A549 (cell line): ENCODE results near the gene ZNF764. TPM values are rescaled to one million over a fixed set of nuclear protein-coding genes. Genes with fewer than 3 reads are reported as not detected.
A peak's percentile ranks its signal among the peaks of the same experiment; 100 is the strongest.

Experiments used
- ATAC-seq, 2 experiments: fragments of 200-7000 bp in 1 of 2; fragments of >200 bp in 1 of 2; cut with Nextera tagmentation in 1 of 2; cut with Tn5 transposase in 1 of 2; 3 replicates each; pipeline versions ENCODE4 v1.8.0 to v1.9.1; 2018 to 2020; ENCODE audit warnings: mild to moderate bottlenecking in 1 of 2, moderate library complexity in 1 of 2
- CTCF ChIA-PET: fragments of 300-600 bp; sonication (Branson Sonifier 250); formaldehyde crosslinking; extraction: SDS; loops from one replicate; lab custom pipeline; 2021; ENCODE audit warnings: antibody characterized with exemption, inconsistent platforms; lab: Yijun Ruan, JAX
- POLR2A ChIA-PET: fragments of 350-600 bp; formaldehyde crosslinking; extraction: SDS; loops from one replicate; lab custom pipeline; 2021; ENCODE audit warnings: antibody characterized with exemption, inconsistent platforms; lab: Yijun Ruan, JAX
- DNase-seq, 2 experiments: peaks; one replicate each; pipeline versions ENCODE4 v3.0.0 to v3.0.0-alpha.2; 2011 to 2016; ENCODE audit warnings: low read depth in 1 of 2, low spot score in 1 of 2
- FAIRE-seq: peaks from 2 replicates; lab custom pipeline; 2011; peaks lifted over from hg19 to GRCh38; lab: Jason Lieb, UNC
- H3K27ac ChIP-seq, 2 experiments: fragments of >200 bp; sonication (Bioruptor Twin); formaldehyde crosslinking; 3 replicates each; pipeline ENCODE4 v1.5.1; 2016 to 2017
- H3K4me1 ChIP-seq: fragments of >200 bp; sonication (Bioruptor Twin); formaldehyde crosslinking; 3 replicates; pipeline ENCODE4 v1.6.1; 2016
- H3K4me2 ChIP-seq: fragments of >200 bp; sonication (Bioruptor Twin); formaldehyde crosslinking; 3 replicates; pipeline ENCODE4 v1.6.1; 2016
- H3K4me3 ChIP-seq: fragments of >200 bp; sonication (Bioruptor Twin); formaldehyde crosslinking; 3 replicates; pipeline ENCODE4 v1.5.1; 2016
- H3K9me3 ChIP-seq: fragments of >200 bp; sonication (Bioruptor Twin); formaldehyde crosslinking; 3 replicates; pipeline ENCODE4 v1.6.1; 2016
- BHLHE40 ChIP-seq: IDR thresholded peaks from 2 replicates; pipeline ENCODE4 v1.6.1; 2012; ENCODE audit warnings: low read depth, low read length, inconsistent platforms
- CBX8 ChIP-seq: fragments of 200-600 bp; sonication (generic); IDR thresholded peaks from 2 replicates; pipeline ENCODE4 v1.6.1; 2016
- CHD2 ChIP-seq: fragments of 150-350 bp; IDR thresholded peaks from 2 replicates; pipeline ENCODE4 v1.6.1; 2014; ENCODE audit warnings: low read length; ENCODE audit not compliant: partially characterized antibody
- CHD4 ChIP-seq: fragments of 200-600 bp; sonication (generic); IDR thresholded peaks from 2 replicates; pipeline ENCODE4 v1.6.1; 2016; ENCODE audit warnings: antibody characterized with exemption, mild to moderate bottlenecking, borderline replicate concordance
- EHF ChIP-seq: fragments of 250-450 bp; sonication (Bioruptor Pico); IDR thresholded peaks from 2 replicates; pipeline ENCODE4 v1.5.0; 2020; ENCODE audit warnings: mild to moderate bottlenecking
- EP300 ChIP-seq, 2 experiments: fragments of >200 bp; sonication (Bioruptor Twin); formaldehyde crosslinking; IDR thresholded peaks; 2 replicates in 1 of 2; 3 replicates in 1 of 2; pipeline ENCODE4 v1.6.1; 2016 to 2017
- FOSL2 ChIP-seq, 2 experiments: fragments of 450-650 bp in 1 of 2; fragments of >200 bp in 1 of 2; sonication (Bioruptor Twin) in 1 of 2; formaldehyde crosslinking; IDR thresholded peaks; 2 replicates each; pipeline versions ENCODE4 v1.5.0 to v1.6.1; 2016 to 2020; ENCODE audit warnings: mild to moderate bottlenecking in 1 of 2, moderate library complexity in 1 of 2
- GATA3 ChIP-seq: IDR thresholded peaks from 2 replicates; pipeline ENCODE4 v1.6.1; 2012; ENCODE audit warnings: borderline replicate concordance
- HDAC2 ChIP-seq: fragments of 200-600 bp; sonication (generic); IDR thresholded peaks from 2 replicates; pipeline ENCODE4 v1.6.1; 2016
- HOXA7 ChIP-seq: fragments of 250-450 bp; sonication (Bioruptor Pico); IDR thresholded peaks from 2 replicates; pipeline ENCODE4 v1.5.0; 2020; ENCODE audit warnings: mild to moderate bottlenecking, moderate library complexity
- HOXB5 ChIP-seq: fragments of 250-450 bp; sonication (Bioruptor Pico); IDR thresholded peaks from 2 replicates; pipeline ENCODE4 v1.5.0; 2020; ENCODE audit warnings: mild to moderate bottlenecking, moderate library complexity
- JUNB ChIP-seq: fragments of >200 bp; sonication (Bioruptor Twin); formaldehyde crosslinking; IDR thresholded peaks from 2 replicates; pipeline ENCODE4 v1.6.1; 2016
- MAFK ChIP-seq: fragments of 450-650 bp; IDR thresholded peaks from 2 replicates; pipeline ENCODE4 v1.6.1; 2014; ENCODE audit not compliant: partially characterized antibody
- MAZ ChIP-seq: fragments of 150-350 bp; IDR thresholded peaks from 2 replicates; pipeline ENCODE4 v1.6.1; 2014; ENCODE audit warnings: antibody characterized with exemption, low read depth, low read length, borderline replicate concordance
- NFE2L2 ChIP-seq: fragments of 150-350 bp; conservative IDR thresholded peaks from 2 replicates; pipeline ENCODE4 v1.6.1; 2014; ENCODE audit warnings: low read length
- POLR2AphosphoS2 ChIP-seq: conservative IDR thresholded peaks from 2 replicates; pipeline ENCODE4 v1.6.1; 2012; ENCODE audit warnings: low read length, improper control_type of control experiment, inconsistent platforms
- RAD21 ChIP-seq, 2 experiments: fragments of >200 bp in 1 of 2; sonication (Bioruptor Twin) in 1 of 2; formaldehyde crosslinking in 1 of 2; IDR thresholded peaks in 1 of 2; conservative IDR thresholded peaks in 1 of 2; 2 replicates in 1 of 2; 3 replicates in 1 of 2; pipeline ENCODE4 v1.6.1; 2012 to 2018; ENCODE audit warnings: inconsistent platforms in 1 of 2
- RNF2 ChIP-seq: fragments of 200-600 bp; sonication (generic); IDR thresholded peaks from 2 replicates; pipeline ENCODE4 v1.6.1; 2016; ENCODE audit warnings: low read depth, mild to moderate bottlenecking, antibody characterized with exemption, moderate library complexity, borderline replicate concordance
- TP53 ChIP-seq: fragments of 250-450 bp; sonication (Bioruptor Pico); IDR thresholded peaks from 2 replicates; pipeline ENCODE4 v1.5.0; 2021; ENCODE audit warnings: mild to moderate bottlenecking, moderate library complexity
- ZFP36 ChIP-seq: fragments of 450-650 bp; IDR thresholded peaks from 2 replicates; pipeline ENCODE4 v1.6.1; 2014; ENCODE audit warnings: borderline replicate concordance; ENCODE audit not compliant: partially characterized antibody
- WGBS: methylation state at CpG from one replicate; pipeline ENCODE4 v1.1.6; 2017; ENCODE audit errors: missing lambda C conversion rate; 5-methylcytosine and 5-hydroxymethylcytosine counted together
- polyA minus RNA-seq: library from RNA; depleted of rRNA, polyadenylated mRNA; stranded (reverse); fragments of >200 nt; gene quantifications from 2 replicates; pipeline ENCODE4 v1.2.3, GENCODE V29; 2011; rRNA and poly(A)+ RNA removed
- polyA plus RNA-seq, 4 experiments: library from polyadenylated mRNA; depleted of rRNA in 3 of 4; stranded (reverse); fragments of >200 nt; fragmentation: RNase III in 1 of 4; extraction: RNeasy Plus Mini Kit Qiagen cat#74134 plus additional on column Dnase treatment in 1 of 4; gene quantifications; 2 replicates in 3 of 4; 3 replicates in 1 of 4; pipeline ENCODE4 v1.2.3, GENCODE V29; 2011 to 2017
- TF ChIP-seq, protein P1 (sequence below): fragments of 200-600 bp; sonication (generic); IDR thresholded peaks from 2 replicates; pipeline ENCODE4 v1.6.1; 2016; ENCODE audit warnings: antibody characterized with exemption, mild to moderate bottlenecking, moderate library complexity
- TF ChIP-seq, protein P2 (sequence below): IDR thresholded peaks from 2 replicates; pipeline ENCODE4 v1.6.1; 2012
- TF ChIP-seq, protein P3 (sequence below): fragments of 250-450 bp; sonication (Bioruptor Pico); IDR thresholded peaks from 2 replicates; pipeline ENCODE4 v1.5.0; 2020; ENCODE audit warnings: low read depth, mild to moderate bottlenecking, moderate library complexity
- TF ChIP-seq, protein P4 (sequence below): fragments of 150-350 bp; IDR thresholded peaks from 2 replicates; pipeline ENCODE4 v1.6.1; 2014; ENCODE audit warnings: low read depth, mild to moderate bottlenecking, low read length
- TF ChIP-seq, protein P5 (sequence below): fragments of 250-450 bp; sonication (Bioruptor Pico); IDR thresholded peaks from 2 replicates; pipeline ENCODE4 v1.5.0; 2021; ENCODE audit warnings: mild to moderate bottlenecking, moderate library complexity, borderline replicate concordance
- TF ChIP-seq, protein P6 (sequence below): fragments of >200 bp; sonication (Bioruptor Twin); formaldehyde crosslinking; IDR thresholded peaks from 3 replicates; pipeline ENCODE4 v1.6.1; 2016
- TF ChIP-seq, protein P7 (sequence below): IDR thresholded peaks from 2 replicates; pipeline ENCODE4 v1.6.1; 2012; ENCODE audit warnings: low read depth, borderline replicate concordance

The ZNF764 gene
- 2.9 and 3.0 TPM in 2 replicates for polyA plus RNA-seq (2011; rRNA removed)
- polyA plus RNA-seq (2012; cell fraction: cytosol; rRNA removed): 3.6 and 4.5 TPM in 2 replicates
- polyA plus RNA-seq (2012; cell fraction: nucleus; rRNA removed): 5.7 and 6.5 TPM in 2 replicates
- polyA plus RNA-seq (2017; fragmentation: RNase III; extraction: RNeasy Plus Mini Kit Qiagen cat#74134 plus additional on column Dnase treatment): 3.5 to 4.0 TPM (median 4.0 TPM) in 3 replicates
- polyA minus RNA-seq: 2.0 and 3.1 TPM in 2 replicates

DNA sequence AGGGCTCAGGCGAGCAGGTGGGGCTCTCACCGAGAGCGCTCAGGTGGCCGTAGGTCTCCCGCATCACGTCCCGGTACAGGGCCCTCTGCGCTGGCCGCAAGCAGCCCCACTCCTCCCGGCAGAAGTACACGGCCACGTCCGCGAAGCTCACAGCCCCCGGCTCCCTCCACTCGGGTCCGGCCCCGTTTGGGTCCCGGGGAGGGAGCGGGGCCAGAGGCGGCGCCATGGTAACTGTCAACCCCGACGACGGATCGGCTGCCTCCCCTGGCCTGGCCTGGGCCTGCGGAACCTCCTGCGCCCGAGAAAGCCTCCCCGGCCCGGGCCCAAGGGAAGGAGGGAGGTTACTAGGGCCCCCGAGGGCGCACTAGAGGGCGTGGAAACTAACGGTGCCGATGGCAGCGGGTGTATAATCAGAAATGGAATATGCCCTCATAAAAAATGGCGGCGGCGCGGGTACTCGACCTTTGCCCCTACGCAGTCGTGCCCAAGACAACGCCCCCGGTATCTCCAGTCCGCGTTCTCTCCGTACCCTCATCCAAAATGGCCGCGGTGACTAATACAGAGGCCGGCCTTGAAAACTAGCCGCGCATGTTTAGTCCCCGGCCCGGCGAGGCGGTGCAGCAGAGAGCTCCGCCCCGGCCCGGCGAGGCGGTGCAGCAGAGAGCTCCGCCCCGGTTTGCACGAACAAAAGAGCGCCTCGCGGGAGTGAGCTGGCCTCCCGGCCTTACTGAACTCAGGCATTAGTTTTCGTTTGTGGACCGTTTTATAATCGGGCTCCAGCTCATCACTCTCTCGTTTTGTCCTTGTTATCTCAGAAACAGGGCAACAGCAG, at the start of gene ZNF764:
Gene ZNF764 (minus strand): TSS at position 418 of the 832 bp plus-strand sequence. CDS start 192 bp downstream, at position 226.
- CTCF ChIA-PET: interaction anchor here (0.7 to 2.8 kb wide), 18 partner anchors 8 to 128 kb away, joined by 3 to 10 read pairs (median 6); partner anchors contain the start of genes DCTPP1 and ZNF688
- POLR2A ChIA-PET: interaction anchor here (0.6 to 2.8 kb wide), 23 partner anchors 9 to 187 kb away, joined by 3 to 44 read pairs (median 5); partner anchors contain the start of genes DCTPP1, SEPHS2, ZNF688 and ZNF689
- TF ChIP-seq HOXB5 (CRISPR knock-in tag) (peak; percentile 70; the same call in 1 of the 2 replicates), TP53 (CRISPR knock-in tag) (no peak), RAD21 (conservative IDR thresholded peaks at IDR 0.05 in 1 of 2, IDR thresholded peaks at IDR 0.05 in 1 of 2) (peak in 1 of 2 experiments; percentile 19; a peak in 1 of 5 replicates), EP300 (IDR thresholded peaks at IDR 0.05) (no peak), JUNB (no peak), POLR2AphosphoS2 (no peak), CHD2 (peak; percentile 74), BHLHE40 (no peak), EHF (no peak), HDAC2 (no peak), MAFK (no peak), MAZ (no peak), FOSL2 (IDR thresholded peaks at IDR 0.05) (no peak), FOSL2 (CRISPR knock-in tag; IDR thresholded peaks at IDR 0.05) (peak; percentile 89), GATA3 (0 out of 2 replicates have a peak, but pooled peaks have one; percentile 3), NFE2L2 (no peak), RNF2 (no peak), ZFP36 (no peak), HOXA7 (CRISPR knock-in tag) (no peak), CBX8 (no peak), CHD4 (no peak)
- TF ChIP-seq, protein P1, sequence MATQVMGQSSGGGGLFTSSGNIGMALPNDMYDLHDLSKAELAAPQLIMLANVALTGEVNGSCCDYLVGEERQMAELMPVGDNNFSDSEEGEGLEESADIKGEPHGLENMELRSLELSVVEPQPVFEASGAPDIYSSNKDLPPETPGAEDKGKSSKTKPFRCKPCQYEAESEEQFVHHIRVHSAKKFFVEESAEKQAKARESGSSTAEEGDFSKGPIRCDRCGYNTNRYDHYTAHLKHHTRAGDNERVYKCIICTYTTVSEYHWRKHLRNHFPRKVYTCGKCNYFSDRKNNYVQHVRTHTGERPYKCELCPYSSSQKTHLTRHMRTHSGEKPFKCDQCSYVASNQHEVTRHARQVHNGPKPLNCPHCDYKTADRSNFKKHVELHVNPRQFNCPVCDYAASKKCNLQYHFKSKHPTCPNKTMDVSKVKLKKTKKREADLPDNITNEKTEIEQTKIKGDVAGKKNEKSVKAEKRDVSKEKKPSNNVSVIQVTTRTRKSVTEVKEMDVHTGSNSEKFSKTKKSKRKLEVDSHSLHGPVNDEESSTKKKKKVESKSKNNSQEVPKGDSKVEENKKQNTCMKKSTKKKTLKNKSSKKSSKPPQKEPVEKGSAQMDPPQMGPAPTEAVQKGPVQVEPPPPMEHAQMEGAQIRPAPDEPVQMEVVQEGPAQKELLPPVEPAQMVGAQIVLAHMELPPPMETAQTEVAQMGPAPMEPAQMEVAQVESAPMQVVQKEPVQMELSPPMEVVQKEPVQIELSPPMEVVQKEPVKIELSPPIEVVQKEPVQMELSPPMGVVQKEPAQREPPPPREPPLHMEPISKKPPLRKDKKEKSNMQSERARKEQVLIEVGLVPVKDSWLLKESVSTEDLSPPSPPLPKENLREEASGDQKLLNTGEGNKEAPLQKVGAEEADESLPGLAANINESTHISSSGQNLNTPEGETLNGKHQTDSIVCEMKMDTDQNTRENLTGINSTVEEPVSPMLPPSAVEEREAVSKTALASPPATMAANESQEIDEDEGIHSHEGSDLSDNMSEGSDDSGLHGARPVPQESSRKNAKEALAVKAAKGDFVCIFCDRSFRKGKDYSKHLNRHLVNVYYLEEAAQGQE: peak; percentile 74
- TF ChIP-seq, protein P2, sequence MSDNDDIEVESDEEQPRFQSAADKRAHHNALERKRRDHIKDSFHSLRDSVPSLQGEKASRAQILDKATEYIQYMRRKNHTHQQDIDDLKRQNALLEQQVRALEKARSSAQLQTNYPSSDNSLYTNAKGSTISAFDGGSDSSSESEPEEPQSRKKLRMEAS: peak; percentile 67; the same call in 1 of the 2 replicates
- TF ChIP-seq, protein P3, sequence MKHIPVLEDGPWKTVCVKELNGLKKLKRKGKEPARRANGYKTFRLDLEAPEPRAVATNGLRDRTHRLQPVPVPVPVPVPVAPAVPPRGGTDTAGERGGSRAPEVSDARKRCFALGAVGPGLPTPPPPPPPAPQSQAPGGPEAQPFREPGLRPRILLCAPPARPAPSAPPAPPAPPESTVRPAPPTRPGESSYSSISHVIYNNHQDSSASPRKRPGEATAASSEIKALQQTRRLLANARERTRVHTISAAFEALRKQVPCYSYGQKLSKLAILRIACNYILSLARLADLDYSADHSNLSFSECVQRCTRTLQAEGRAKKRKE (CRISPR knock-in tag): no peak
- TF ChIP-seq, protein P4, sequence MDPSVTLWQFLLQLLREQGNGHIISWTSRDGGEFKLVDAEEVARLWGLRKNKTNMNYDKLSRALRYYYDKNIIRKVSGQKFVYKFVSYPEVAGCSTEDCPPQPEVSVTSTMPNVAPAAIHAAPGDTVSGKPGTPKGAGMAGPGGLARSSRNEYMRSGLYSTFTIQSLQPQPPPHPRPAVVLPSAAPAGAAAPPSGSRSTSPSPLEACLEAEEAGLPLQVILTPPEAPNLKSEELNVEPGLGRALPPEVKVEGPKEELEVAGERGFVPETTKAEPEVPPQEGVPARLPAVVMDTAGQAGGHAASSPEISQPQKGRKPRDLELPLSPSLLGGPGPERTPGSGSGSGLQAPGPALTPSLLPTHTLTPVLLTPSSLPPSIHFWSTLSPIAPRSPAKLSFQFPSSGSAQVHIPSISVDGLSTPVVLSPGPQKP: no peak
- TF ChIP-seq, protein P5, sequence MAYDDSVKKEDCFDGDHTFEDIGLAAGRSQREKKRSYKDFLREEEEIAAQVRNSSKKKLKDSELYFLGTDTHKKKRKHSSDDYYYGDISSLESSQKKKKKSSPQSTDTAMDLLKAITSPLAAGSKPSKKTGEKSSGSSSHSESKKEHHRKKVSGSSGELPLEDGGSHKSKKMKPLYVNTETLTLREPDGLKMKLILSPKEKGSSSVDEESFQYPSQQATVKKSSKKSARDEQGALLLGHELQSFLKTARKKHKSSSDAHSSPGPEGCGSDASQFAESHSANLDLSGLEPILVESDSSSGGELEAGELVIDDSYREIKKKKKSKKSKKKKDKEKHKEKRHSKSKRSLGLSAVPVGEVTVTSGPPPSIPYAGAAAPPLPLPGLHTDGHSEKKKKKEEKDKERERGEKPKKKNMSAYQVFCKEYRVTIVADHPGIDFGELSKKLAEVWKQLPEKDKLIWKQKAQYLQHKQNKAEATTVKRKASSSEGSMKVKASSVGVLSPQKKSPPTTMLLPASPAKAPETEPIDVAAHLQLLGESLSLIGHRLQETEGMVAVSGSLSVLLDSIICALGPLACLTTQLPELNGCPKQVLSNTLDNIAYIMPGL: no peak
- TF ChIP-seq, protein P6, sequence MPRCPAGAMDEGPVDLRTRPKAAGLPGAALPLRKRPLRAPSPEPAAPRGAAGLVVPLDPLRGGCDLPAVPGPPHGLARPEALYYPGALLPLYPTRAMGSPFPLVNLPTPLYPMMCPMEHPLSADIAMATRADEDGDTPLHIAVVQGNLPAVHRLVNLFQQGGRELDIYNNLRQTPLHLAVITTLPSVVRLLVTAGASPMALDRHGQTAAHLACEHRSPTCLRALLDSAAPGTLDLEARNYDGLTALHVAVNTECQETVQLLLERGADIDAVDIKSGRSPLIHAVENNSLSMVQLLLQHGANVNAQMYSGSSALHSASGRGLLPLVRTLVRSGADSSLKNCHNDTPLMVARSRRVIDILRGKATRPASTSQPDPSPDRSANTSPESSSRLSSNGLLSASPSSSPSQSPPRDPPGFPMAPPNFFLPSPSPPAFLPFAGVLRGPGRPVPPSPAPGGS: peak; percentile 59; the same call in 1 of the 3 replicates
- TF ChIP-seq, protein P7, sequence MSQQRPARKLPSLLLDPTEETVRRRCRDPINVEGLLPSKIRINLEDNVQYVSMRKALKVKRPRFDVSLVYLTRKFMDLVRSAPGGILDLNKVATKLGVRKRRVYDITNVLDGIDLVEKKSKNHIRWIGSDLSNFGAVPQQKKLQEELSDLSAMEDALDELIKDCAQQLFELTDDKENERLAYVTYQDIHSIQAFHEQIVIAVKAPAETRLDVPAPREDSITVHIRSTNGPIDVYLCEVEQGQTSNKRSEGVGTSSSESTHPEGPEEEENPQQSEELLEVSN: peak; percentile 50; the same call in 1 of the 2 replicates

More for the DNA sequence above, at the start of gene ZNF764:
- peaks cover 4% of the 10 kb centered on the region; the same call in 1 of the 3 replicates for H3K4me1 ChIP-seq
- 2% methylated on average over 34 of the region's 74 CpGs for WGBS
- no peaks in the 10 kb centered on the region for H3K9me3 ChIP-seq
- no peak for FAIRE-seq
- H3K27ac ChIP-seq: peak within 1 kb of the TSS; percentile 93 to 98
- peak within 1 kb of the TSS; percentile 82 for H3K4me3 ChIP-seq
- peak within 1 kb of the TSS; percentile 89 for H3K4me2 ChIP-seq
- ATAC-seq: peak; percentile 96 to 97
- peak; percentile 96 to 99 for DNase-seq
